ENCODE results near the gene URB1. TPM values are rescaled to one million over a fixed set of nuclear protein-coding genes. Genes with fewer than 3 reads are reported as not detected.
A peak's percentile ranks its signal among the peaks of the same experiment; 100 is the strongest.
"Not testable (repeated sequence)": the region's sequence is repeated elsewhere in the genome, so short reads cannot be mapped to it uniquely, and the experiment has no call there.

Gene URB1
- polyA plus RNA-seq, 3 donors, result 3.8 to 9.1 (median 4.0) TPM

DNA sequence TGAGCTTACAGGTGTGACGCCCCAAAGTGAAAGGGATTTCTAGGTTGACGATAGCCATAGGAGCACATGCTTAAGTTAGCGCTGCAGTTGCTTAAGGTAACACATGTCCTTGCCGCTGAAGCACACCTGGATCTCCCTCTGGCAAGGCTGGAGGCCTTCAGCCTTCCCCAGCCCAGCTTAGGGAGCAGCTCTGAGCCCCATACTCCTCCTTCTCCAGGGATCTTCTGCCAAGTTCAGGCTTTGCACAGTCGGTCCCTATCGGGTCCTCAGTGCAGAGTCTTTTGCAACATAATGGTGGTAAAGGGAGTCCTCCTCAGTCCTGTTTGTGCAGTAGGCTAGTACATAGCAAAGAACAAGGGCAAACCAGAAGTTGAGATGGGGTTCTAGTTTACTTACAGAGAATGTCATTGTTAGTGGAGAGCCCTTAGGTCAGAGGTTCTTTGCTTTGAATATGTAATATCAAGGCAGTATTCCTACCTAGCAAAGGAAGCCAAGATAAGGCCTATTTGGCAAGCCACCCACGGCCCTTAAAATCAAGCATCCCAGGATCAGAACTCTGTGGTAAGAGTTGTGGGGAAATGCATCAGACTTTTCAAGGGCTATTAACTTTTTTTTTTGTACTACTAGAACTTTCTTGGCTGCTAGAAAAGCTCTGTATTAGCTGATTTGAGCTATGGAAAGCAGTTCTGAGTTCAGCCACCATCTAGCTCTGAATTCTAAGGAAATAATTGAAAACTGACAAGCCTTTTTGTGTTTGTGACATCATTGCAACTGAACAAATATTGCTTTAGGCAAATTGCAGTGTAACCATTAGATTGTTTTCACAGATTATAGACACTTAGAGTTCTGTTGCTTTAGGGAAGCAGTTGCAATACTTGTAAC, 21.1 kb upstream of the URB1 start:
- WGBS, 3 donors, result 52 to 71% (median 54%) methylated on average over 7 of the region's 7 CpGs
- peak overlapping the region; percentile 15 for H3K27ac ChIP-seq (ENCODE audit: low read depth, low read length)

DNA sequence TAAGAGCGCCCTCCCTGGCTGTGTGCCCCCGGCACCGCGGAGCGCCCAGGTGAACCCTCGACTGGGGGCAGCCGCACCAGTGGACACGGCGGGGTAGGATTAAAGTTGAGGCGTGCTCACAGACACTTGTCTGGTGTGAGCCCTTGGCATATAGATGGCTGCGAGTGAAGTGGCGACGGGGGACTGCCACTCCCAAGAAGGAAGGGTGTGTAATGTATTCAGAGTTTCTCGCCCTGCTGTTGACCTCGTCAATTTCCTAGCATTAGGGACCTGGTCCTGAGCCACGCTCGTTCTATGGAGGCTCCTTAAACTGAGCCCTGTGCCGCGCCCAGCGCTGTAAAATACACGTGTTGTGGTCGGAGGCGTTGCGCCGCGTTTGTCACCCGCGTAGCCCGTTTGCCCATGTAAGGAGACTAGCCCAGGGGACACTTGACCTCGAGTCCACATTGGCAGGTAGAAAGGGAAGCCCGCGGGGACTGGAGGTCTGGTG, 20.2 kb upstream of the URB1 start:
- 13 to 25% (median 17%) methylated on average over 32 of the region's 32 CpGs for WGBS, 3 donors
- H3K27ac ChIP-seq (ENCODE audit: low read depth, low read length), result peak overlapping the region; percentile 96

DNA sequence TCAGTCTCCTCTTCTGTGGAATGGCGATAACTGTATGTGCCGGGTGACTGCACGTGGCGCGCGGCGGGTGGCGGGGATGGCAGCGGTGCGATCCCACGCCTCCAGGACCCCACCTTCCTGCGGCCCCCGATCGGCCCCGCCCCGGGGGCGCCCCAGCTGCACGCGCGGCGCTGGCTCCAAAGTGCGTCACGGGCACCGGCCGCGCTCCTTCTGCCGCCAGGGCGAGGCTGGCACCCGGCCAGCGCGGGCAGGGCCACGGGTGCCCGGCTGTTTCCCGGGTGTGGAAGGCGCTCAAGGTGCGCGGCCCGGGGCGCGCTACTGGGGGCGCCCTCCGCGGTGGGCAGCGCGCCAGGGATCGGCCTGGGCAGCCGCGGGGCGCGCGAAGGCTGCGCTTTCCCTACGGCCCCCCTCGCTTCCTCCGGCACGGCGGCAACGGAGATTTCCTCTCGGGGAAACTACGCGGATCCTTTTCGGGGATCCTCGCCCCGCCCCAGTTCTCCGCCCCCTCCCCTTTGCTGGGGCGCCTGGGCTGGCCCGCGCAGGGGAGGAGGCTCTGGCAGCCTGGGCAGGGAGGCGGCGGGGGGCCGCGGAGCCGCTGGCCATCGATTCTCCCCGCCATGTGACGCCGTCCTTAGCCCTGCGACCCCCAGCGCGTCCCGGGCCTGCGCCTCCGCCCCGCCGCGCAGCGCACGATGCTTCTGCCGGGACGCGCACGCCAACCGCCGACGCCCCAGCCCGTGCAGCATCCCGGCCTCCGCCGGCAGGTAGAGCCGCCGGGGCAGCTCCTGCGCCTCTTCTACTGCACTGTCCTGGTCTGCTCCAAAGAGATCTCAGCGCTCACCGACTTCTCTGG, 19.6 kb upstream of the URB1 start, which contains the start of gene EVA1C:
Gene EVA1C (plus strand): TSS at position 545 of the 853 bp plus-strand sequence. CDS start 148 bp downstream, at position 693.
- H3K27ac ChIP-seq (ENCODE audit: low read depth, low read length), result peak within 1 kb of the TSS; percentile 96
- WGBS, 3 donors, result 1 to 2% (median 1%) methylated on average over 76 to 104 of the region's 104 CpGs

DNA sequence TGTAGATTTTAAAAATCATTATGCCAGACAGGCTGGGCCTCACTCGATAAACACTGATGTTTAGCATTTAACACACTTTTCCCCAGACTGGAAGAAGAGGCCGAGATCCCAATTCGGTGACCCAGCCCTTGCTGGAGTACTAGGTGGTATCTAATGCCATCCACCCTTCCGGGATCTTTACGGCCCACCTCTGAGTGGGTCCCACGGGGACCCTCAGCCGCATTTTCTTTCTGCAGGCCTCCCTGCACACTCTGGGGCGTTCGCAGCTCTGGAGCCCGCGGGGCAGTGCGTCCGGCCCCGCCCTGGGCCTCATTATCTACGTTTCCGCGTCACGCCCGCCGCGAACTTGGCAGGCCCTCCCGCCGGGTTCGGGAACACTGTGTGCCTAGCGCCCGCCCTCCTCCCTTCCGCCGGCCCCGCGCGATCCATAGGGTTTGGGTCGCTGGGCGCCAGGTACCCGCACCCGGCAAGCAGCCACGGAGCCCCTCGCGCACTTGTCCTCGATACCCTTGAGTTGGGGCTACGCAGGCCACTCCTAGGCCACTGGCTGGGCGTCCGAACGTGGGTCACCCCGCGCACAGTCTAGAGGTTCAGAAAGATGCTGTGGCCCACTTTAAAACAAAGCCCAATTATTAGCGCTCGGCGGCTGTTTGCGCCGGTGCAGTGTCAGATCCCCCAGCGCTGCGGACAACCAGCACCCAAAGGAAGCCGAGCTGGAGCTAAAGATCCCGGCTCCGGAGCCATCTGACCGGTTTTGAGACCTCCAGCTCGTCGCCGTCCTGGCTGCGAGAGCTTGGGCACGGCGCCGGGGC, 18.7 kb upstream of the URB1 start:
- 1 to 2% (median 1%) methylated on average over 63 of the region's 63 CpGs for WGBS, 3 donors
- peak overlapping the region; percentile 96 for H3K27ac ChIP-seq (ENCODE audit: low read depth, low read length)

DNA sequence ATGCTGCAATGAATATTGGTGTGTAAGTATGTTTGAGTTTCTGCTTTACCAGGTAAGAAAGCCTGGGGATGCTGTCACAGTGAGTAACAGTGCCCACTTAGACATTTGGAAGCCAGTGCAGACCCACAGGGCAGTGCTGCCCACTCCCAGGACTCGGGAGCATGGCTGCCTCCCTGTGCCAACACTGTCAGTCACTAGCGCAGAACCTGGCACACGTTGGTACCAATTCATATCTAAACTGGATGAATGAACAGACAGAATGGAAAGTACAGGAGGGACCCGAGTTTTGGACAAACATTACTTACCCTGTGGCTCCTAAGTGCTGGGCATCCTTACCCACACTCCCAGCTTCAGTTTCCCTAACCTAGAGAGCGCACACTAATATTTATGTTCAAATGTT, 18.1 kb upstream of the URB1 start:
- 38 to 74% (median 70%) methylated on average over 5 of the region's 5 CpGs for WGBS, 3 donors

DNA sequence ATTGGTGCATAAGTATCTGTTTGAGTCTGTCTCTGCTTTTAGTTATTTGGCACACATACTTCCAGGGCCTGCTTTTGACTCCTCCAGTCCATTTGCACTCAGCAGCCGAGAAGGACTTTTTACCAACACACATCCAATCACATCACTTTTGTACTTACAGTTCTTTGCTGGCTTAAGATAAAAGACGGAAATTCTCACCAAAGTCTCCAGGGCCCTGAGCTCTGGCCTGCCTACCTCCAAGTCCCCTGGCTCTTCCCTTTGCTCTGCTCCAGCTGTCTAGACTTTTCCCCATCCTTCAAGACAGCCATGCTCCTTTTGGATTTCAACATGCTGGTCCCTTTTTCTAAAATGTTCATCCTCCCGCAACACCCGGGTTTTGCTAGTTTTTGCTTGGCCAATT, 17.5 kb upstream of the URB1 start:
- 59 to 84% (median 68%) methylated on average over 4 of the region's 4 CpGs for WGBS, 3 donors

More for the DNA sequence above, 18.1 kb upstream of the URB1 start:
- H3K27ac ChIP-seq (ENCODE audit: low read depth, low read length), result peak overlapping the region; percentile 45

DNA sequence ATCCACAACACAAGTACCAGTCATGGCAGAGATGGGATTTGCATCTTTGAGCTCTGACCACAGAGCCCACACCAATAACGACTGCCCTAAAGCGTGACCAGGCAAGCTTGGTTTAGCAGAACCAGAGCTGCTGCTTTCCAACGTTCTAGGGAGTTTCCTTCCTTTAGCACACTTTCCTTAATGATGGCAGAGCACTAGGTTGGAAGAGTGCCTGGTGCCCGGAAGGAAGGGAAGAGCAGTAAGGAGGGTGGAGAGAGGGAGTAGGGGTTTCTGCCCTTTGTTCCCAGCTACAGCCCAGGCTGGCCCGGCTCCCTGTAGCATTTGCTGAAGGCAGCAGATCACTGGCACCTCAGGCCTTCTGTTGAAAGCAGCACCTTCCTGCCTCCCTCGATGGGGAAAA, 13.6 kb upstream of the URB1 start:
- WGBS, 3 donors, result 49 to 50% (median 50%) methylated on average over 6 of the region's 6 CpGs
- no peak overlapping the region for H3K27ac ChIP-seq (ENCODE audit: low read depth, low read length)

More for the DNA sequence above, 17.5 kb upstream of the URB1 start:
- no peak overlapping the region for H3K27ac ChIP-seq (ENCODE audit: low read depth, low read length)

DNA sequence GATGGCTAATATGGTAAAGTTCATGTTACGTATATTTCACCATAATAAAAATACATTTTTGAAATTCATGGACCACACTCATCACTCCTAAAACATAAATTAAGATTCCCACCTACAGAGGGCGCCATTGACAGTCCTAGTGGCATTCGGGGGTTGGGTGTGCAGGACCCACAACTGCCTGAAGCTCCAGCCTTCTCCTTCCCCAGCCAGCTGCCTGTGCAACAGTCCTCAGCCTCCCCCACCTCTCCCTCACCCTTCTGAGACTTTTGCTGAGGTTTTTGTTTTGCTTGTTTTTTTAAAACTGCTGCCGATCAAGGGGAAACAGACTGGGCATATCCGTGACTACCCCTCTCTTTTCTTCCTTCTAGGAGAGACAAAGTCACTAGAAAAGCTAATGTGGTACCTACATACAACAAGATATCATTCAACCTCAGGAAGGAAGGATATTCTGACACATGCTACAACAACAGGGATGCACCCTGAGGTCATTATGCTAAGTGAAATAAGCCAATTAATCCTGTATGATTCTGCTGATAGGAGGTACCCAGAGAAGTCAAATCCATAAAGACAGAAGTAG, 10.5 kb upstream of the URB1 start:
- no peak overlapping the region for H3K27ac ChIP-seq (ENCODE audit: low read depth, low read length)
- 10 to 19% (median 11%) methylated on average over 5 of the region's 5 CpGs for WGBS, 3 donors

DNA sequence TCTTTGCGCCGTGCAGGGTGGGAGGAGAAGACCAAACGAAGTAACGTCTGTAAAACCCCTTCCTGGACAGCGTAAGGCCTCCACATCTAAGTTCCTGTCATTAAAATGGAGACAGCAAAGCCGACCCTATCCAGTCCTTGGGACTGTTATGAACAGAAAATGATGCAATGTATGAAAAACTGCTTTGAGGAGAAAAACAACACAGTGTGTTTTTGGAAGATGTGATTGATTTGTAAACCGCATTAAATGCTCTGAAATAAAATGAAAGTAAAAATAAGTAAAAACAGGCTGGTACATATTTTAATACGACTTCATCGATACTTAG, 827 bp upstream of the URB1 start:
- H3K27ac ChIP-seq (ENCODE audit: low read depth, low read length), result no peak overlapping the region
- 30 to 53% (median 51%) methylated on average over 9 of the region's 9 CpGs for WGBS, 3 donors

DNA sequence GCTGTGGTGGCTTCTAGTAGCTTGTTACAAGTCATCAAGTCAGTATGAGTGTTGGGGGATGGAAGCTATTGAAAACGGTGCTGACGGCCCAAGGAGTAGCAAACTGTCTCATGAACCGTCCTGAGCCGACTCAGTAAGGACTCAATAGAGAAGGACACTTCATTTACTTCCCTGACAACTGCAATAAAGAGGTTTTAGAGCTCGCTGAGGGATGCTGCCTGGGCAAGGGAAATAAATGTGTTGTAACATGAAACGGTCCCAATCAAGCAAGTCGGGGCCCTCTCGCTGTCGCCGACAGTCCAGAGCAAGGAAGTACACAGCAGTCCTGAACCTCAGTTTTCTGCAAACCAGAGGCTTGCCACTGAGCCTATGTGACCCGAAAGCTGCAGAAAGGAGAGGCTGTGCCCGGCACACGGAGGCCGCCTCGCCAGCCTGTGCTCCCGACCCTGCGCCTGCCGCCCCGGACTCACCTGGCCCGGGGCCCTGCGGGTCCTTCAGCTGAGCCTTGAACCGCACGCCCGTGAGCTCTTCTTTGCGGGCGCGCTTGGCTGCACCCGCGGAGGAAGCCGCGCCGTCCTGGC, 423 bp downstream of the URB1 start:
- H3K27ac ChIP-seq (ENCODE audit: low read depth, low read length), result no peak overlapping the region
- 0 to 1% (median 0%) methylated on average over 32 of the region's 32 CpGs for WGBS, 3 donors

DNA sequence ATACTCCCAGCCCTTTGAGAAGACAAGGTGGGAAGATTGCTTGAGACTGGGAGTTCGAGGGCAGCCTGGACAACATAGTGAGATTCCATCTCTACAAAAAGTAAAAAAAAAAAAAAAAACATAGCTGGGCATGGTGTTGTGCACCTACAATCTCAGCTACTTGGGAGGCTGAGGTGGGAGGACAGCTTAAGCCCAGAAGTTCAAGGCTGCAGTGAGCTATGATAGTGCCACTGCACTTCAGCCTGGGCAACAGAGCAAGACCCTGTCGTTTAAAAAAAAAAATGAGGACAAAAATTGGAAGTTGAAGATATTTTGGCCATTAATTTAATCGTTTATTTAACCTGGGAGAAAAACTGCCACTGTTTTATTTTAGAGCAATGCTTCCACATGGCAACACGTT, 1.1 kb downstream of the URB1 start:
- WGBS, 3 donors, result 54 to 68% (median 63%) methylated on average over 4 of the region's 4 CpGs

DNA sequence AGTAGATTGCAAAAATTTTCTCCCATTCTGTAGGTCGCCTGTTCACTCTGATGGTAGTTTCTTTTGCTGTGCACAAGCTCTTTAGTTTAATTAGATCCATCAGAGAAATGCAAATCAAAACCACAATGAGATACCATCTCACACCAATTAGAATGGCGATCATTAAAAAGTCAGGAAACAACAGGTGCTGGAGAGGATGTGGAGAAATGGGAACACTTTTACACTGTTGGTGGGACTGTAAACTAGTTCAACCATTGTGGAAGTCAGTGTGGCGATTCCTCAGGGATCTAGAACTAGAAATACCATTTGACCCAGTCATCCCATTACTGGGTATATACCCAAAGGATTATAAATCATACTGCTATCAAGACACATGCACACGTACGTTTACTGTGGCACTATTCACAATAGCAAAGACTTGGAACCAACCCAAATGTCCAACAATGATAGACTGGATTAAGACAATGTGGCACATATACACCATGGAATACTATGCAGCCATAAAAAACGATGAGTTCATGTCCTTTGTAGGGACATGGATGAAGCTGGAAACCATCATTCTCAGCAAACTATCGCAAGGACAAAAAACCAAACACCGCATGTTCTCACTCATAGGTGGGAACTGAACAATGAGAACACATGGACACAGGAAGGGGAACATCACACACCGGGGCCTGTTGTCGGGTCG, 2.1 kb downstream of the URB1 start:
- H3K27ac ChIP-seq (ENCODE audit: low read depth, low read length), result not testable (repeated sequence)
- WGBS, 3 donors, result 88 to 89% (median 88%) methylated on average over 8 to 9 of the region's 11 CpGs

More for the DNA sequence above, 1.1 kb downstream of the URB1 start:
- H3K27ac ChIP-seq (ENCODE audit: low read depth, low read length), result no peak overlapping the region

DNA sequence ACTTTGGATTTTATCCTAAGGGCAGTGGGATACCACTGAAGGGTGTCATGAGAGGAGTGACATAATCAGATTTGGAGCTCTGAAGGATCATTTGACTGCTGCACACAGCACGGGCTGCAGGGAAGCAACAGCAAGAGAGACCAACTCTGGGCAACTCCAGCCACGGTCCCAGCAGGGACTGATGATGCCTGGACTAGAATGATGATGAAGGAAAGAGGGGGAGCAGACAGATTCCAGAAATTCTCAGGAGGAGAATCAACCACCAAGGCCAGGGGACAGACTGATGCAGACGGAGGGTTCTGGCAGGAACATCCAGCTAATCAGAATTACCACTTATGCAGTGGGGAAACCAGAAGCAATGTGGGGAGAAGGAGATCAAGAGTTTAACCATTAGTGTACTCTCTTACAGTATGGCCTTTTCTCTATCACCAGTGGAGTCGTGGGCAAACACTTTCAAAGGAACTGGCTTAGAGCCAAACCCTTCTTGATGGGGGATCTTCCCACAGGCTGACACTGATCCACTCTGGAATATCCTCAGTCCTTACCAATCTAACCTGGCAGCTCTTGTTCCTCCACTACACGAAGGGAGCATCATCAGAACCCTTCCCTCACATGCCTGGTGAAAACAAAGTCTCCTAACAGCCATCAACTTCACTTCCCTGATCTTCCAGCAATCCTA, 3.3 kb downstream of the URB1 start:
- 63 to 74% (median 70%) methylated on average over 5 of the region's 5 CpGs for WGBS, 3 donors
- no peak overlapping the region for H3K27ac ChIP-seq (ENCODE audit: low read depth, low read length)

DNA sequence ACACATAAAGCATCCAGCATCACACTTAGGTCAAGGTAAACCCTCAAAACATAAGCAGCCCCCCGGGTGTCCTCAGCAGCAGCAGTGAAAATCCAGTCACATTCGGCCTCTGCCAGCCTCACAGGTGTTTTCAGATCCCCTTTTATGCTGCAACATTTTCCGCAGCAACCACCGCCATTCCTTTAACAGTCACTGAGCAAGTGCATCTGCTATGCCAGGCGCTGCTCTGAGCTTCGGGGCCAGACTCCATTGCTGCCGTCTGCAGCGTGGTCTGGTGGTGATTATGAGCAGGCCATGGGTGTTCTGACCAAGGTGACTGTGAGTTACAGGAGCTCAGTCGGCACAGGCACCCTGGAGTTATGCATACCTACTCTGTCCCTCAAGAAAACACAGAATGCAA, 4.5 kb downstream of the URB1 start:
- H3K27ac ChIP-seq (ENCODE audit: low read depth, low read length), result no peak overlapping the region

DNA sequence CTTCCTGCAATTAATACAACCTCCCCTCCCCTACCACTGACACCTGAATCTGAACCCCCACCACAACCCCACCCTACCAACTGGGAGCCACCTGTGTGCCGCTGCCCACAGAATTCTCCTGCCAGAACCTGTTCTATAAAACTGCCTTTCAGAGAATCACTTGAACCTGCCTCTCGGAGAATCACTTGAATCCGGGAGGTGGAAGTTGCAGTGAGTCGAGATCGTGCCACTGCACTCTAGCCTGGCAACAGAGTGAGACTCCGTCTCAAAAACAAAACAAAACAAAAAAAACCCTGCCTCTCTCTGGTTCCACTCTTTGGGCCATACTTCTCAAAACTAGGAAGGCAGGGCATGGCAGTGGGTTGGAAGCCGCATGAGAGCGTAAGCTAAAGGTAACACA, 5.7 kb downstream of the URB1 start:
- WGBS, 3 donors, result 93 to 96% (median 95%) methylated on average over 8 of the region's 8 CpGs
- no peak overlapping the region for H3K27ac ChIP-seq (ENCODE audit: low read depth, low read length)

More for the DNA sequence above, 4.5 kb downstream of the URB1 start:
- 75 to 88% (median 84%) methylated on average over 9 of the region's 9 CpGs for WGBS, 3 donors

DNA sequence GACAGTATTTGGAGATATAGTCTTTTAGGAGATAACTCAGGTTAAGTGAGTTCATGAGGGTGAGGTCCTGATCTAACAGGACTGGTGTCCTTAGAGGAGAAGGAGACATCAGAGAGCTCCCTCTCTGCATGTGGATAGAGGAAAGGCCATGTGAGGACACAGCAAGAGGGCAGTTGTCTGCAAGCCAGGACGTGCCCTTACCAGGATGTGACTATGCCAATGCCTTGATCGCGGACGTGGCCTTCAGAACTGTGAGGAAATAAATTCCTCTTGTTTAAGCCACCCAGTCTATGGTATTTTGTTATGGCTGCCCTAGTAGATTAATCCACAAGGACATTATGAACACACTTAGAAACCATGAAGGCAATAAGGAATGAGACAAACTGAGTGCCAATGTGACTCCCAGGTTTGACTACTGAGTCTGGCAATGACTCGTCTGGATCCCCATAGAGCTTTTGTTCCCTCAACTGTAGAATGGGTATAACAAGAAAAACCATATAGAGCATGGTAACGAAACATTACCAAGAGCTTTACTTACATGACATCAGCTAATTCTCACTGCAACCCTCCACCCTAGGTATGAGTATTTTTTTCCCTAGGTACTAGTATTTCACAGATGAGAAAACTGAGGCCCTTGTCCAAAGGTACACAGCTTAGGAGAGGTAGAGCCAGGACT, 6.5 kb downstream of the URB1 start:
- WGBS, 3 donors, result 40 to 67% (median 56%) methylated on average over 6 of the region's 6 CpGs
- no peak overlapping the region for H3K27ac ChIP-seq (ENCODE audit: low read depth, low read length)
